B cell (primary cell): ENCODE measurements around the gene RPTN. TPM values are rescaled to one million over a fixed set of nuclear protein-coding genes. Genes with fewer than 3 reads are reported as not detected.

Source experiments
- ATAC-seq: fragments of 200-7000 bp; cut with Tn5 transposase; one replicate; pipeline ENCODE4 v1.10.0; 2021; ENCODE audit warnings: low read depth, mild to moderate bottlenecking, moderate number of reproducible peaks, moderate library complexity
- CTCF ChIA-PET: fragments of 350-600 bp; sonication (Branson Sonifier 250); formaldehyde crosslinking; loops from one replicate; lab custom pipeline; 2021; ENCODE audit warnings: antibody characterized with exemption, inconsistent platforms; lab: Charles Lee
- POLR2A ChIA-PET: fragments of 350-600 bp; sonication (Branson Sonifier 250); formaldehyde crosslinking; loops from one replicate; lab custom pipeline; 2021; ENCODE audit warnings: antibody characterized with exemption; lab: Charles Lee
- DNase-seq: peaks from one replicate; pipeline ENCODE4 v3.0.0; 2013
- H2AFZ ChIP-seq: 2 replicates; pipeline ENCODE4 v1.6.1; 2012; ENCODE audit warnings: mild to moderate bottlenecking, low read depth, low read length; ENCODE audit not compliant: insufficient read depth, poor library complexity, severe bottlenecking
- H3K27ac ChIP-seq, 2 donors: 1 replicate in 1 of 2; 2 replicates in 1 of 2; pipeline ENCODE4 v1.5.1; 2012 to 2013; ENCODE audit warnings: low read length in 2 of 2, mild to moderate bottlenecking in 2 of 2, moderate library complexity in 1 of 2
- H3K27me3 ChIP-seq, 4 experiments: fragments of 200-600 bp in 1 of 4; sonication (generic) in 1 of 4; replicated peaks in 1 of 4; 1 replicate in 2 of 4; 2 replicates in 2 of 4; pipeline versions ENCODE4 v1.6.1 to v1.7.0; 2013 to 2016; ENCODE audit warnings: low read length in 3 of 4, mild to moderate bottlenecking in 2 of 4, mixed read lengths in 1 of 4, moderate library complexity in 1 of 4; ENCODE audit not compliant: insufficient read depth in 4 of 4, control insufficient read depth in 3 of 4; ENCODE audit errors: control extremely low read depth in 1 of 4
- H3K36me3 ChIP-seq, 2 experiments: replicated peaks in 1 of 2; 1 replicate in 1 of 2; 2 replicates in 1 of 2; pipeline versions ENCODE4 v1.6.1 to v1.7.1; 2013; ENCODE audit warnings: low read length in 1 of 2; ENCODE audit not compliant: insufficient read depth in 2 of 2, control insufficient read depth in 1 of 2; ENCODE audit errors: control extremely low read depth in 1 of 2, extremely low read depth in 1 of 2
- H3K4me1 ChIP-seq, 2 donors: fragments of 200-600 bp in 1 of 2; sonication (generic) in 1 of 2; 1 replicate in 1 of 2; 2 replicates in 1 of 2; pipeline versions ENCODE4 v1.5.1 to v1.6.1; 2013 to 2017; ENCODE audit warnings: low read length in 2 of 2; ENCODE audit not compliant: control insufficient read depth in 2 of 2, insufficient read depth in 2 of 2
- H3K4me2 ChIP-seq: replicated peaks from 2 replicates; pipeline ENCODE3; 2012; ENCODE audit warnings: mild to moderate bottlenecking, low read depth, low read length; ENCODE audit not compliant: poor library complexity, severe bottlenecking
- H3K4me3 ChIP-seq, 5 experiments: fragments of 200-600 bp in 1 of 5; sonication (generic) in 1 of 5; 1 replicate in 3 of 5; 2 replicates in 2 of 5; pipeline versions ENCODE4 v1.5.1 to v1.7.0; 2011 to 2016; ENCODE audit warnings: low read length in 4 of 5, mild to moderate bottlenecking in 4 of 5, low read depth in 2 of 5, control low read depth in 1 of 5, moderate library complexity in 1 of 5; ENCODE audit not compliant: insufficient read depth in 1 of 5; ENCODE audit errors: control extremely low read depth in 1 of 5, extremely low read depth in 1 of 5
- H3K79me2 ChIP-seq: fragments of 200-600 bp; sonication (generic); one replicate; pipeline ENCODE4 v1.6.0; 2016; ENCODE audit warnings: low read length; ENCODE audit not compliant: control insufficient read depth, insufficient read depth
- H3K9ac ChIP-seq: fragments of 200-600 bp; sonication (generic); 2 replicates; pipeline ENCODE4 v1.6.1; 2017; ENCODE audit warnings: mild to moderate bottlenecking, low read length, moderate library complexity
- H3K9me3 ChIP-seq, 3 donors: one replicate each; pipeline versions ENCODE4 v1.6.1 to v1.7.1; 2013; ENCODE audit warnings: low read length in 2 of 3; ENCODE audit not compliant: control insufficient read depth in 2 of 3, insufficient read depth in 1 of 3; ENCODE audit errors: control extremely low read depth in 1 of 3
- H4K20me1 ChIP-seq: 2 replicates; pipeline ENCODE4 v1.6.0; 2012; ENCODE audit warnings: mild to moderate bottlenecking, low read length; ENCODE audit not compliant: insufficient read depth, control insufficient read depth, poor library complexity, severe bottlenecking
- H3K27ac Mint-ChIP-seq: one replicate; pipeline ENCODE4 v1.8.0; 2021; ENCODE audit warnings: mixed read lengths
- H3K27me3 Mint-ChIP-seq: one replicate; pipeline ENCODE4 v1.8.0; 2021; ENCODE audit warnings: mixed read lengths
- H3K4me1 Mint-ChIP-seq: one replicate; pipeline ENCODE4 v1.8.0; 2021; ENCODE audit warnings: mixed read lengths
- H3K4me3 Mint-ChIP-seq: one replicate; pipeline ENCODE4 v1.8.0; 2021; ENCODE audit warnings: mixed read lengths
- H3K9me3 Mint-ChIP-seq: one replicate; pipeline ENCODE4 v1.8.0; 2022; ENCODE audit warnings: mixed read lengths; ENCODE audit not compliant: insufficient read depth
- CTCF ChIP-seq: fragments of 200-600 bp; IDR thresholded peaks from one replicate; pipeline ENCODE4 v1.8.0; 2022; ENCODE audit warnings: antibody characterized with exemption, mild to moderate bottlenecking
- EZH2 ChIP-seq: IDR thresholded peaks from 2 replicates; pipeline ENCODE4 v1.6.1; 2012; ENCODE audit warnings: borderline replicate concordance, low read depth, mild to moderate bottlenecking, moderate library complexity, low read length; ENCODE audit not compliant: insufficient read depth, poor library complexity, severe bottlenecking
- intact Hi-C: fragments of 100-400 bp; cut with micrococcal nuclease; formaldehyde crosslinking; loops from one replicate; pipeline ENCODE4 v1.10.0; 2022
- polyA plus RNA-seq: library from polyadenylated mRNA; depleted of rRNA; stranded (reverse); fragments of >200 nt; gene quantifications from 2 replicates; pipeline ENCODE4 v1.2.3, GENCODE V29; 2012
- total RNA-seq, 2 donors: library from RNA; stranded (reverse); fragments of 120-200 nt in 1 of 2; gene quantifications; 1 replicate in 1 of 2; 2 replicates in 1 of 2; pipeline versions ENCODE4 v1.2.3 to v1.2.4, GENCODE V29; 2013 to 2022

RPTN gene
- total and polyA plus RNA-seq, 2 donors (not counting 1 experiment from before 2014, with no cell fraction given): not detected

- Histone ChIP-seq H3K4me1 (no peaks in the 10 kb centered on the region), H3K9me3 (peaks cover 0 to 1% (median 0%) of the 10 kb centered on the region in 3 donors), H3K79me2 (no peaks in the 10 kb centered on the region), H3K27me3 (peaks cover 0 to 2% (median 0%) of the 10 kb centered on the region in 4 experiments), H3K36me3 (no peaks in the 10 kb centered on the region), H3K4me2 (no peak overlapping the region), H2AFZ (no peak overlapping the region), H3K4me3 (no peak overlapping the region), H3K27ac (no peak overlapping the region), H3K9ac (no peak overlapping the region), H4K20me1 (no peaks in the 10 kb centered on the region)
- CTCF ChIA-PET: interaction anchor here (1.6 kb wide), 1 partner anchor 13 kb away, joined by 4 read pairs; no protein-coding TSS in a partner anchor
- peaks cover 13% of the 10 kb centered on the region for H3K27me3 Mint-ChIP-seq
- no peak for DNase-seq
- intact Hi-C loops: no loop called here
- H3K9me3 Mint-ChIP-seq: no peaks in the 10 kb centered on the region
- no peak overlapping the region for H3K4me3 Mint-ChIP-seq
- H3K4me1 Mint-ChIP-seq: no peaks in the 10 kb centered on the region
- no peak for ATAC-seq
- H3K27ac Mint-ChIP-seq: no peak overlapping the region
- POLR2A ChIA-PET: no interaction called here
- TF ChIP-seq CTCF: no peak
- TF ChIP-seq EZH2: no peak
Measured at GRCh38 chr1:152197361-152197941, 38.4 kb upstream of the RPTN start.

- no peak overlapping the region for H3K27ac Mint-ChIP-seq
- intact Hi-C loops: loop anchor here (5.0 kb wide), 1 partner anchor 156 kb away; no protein-coding TSS in a partner anchor
- H3K4me3 Mint-ChIP-seq: no peak overlapping the region
- no peaks in the 10 kb centered on the region for H3K9me3 Mint-ChIP-seq
- Histone ChIP-seq H3K9ac (no peak overlapping the region), H3K27ac (no peak overlapping the region), H3K36me3 (no peaks in the 10 kb centered on the region), H3K4me2 (no peak overlapping the region), H4K20me1 (no peaks in the 10 kb centered on the region), H3K4me1 (peaks cover 7 to 11% of the 10 kb centered on the region in 2 donors), H3K9me3 (peaks cover 0 to 1% (median 0%) of the 10 kb centered on the region in 3 donors), H2AFZ (no peak overlapping the region), H3K4me3 (no peak overlapping the region), H3K79me2 (no peaks in the 10 kb centered on the region), H3K27me3 (peaks cover 0 to 4% (median 0%) of the 10 kb centered on the region in 4 experiments)
- POLR2A ChIA-PET: no interaction called here
- DNase-seq (no peak), ATAC-seq (no peak)
- no peak for TF ChIP-seq CTCF
- TF ChIP-seq EZH2: no peak
- H3K4me1 Mint-ChIP-seq: peaks cover 5% of the 10 kb centered on the region
- no peaks in the 10 kb centered on the region for H3K27me3 Mint-ChIP-seq
- CTCF ChIA-PET: interaction anchor here (0.7 to 2.8 kb wide), 3 partner anchors 9 to 267 kb away, joined by 3 to 31 read pairs (median 3); no protein-coding TSS in a partner anchor
Measured at GRCh38 chr1:152191711-152192110, 32.7 kb upstream of the RPTN start.
